Type B pancreatic cell (in vitro differentiated cells): ENCODE data around the gene ZNF462. TPM values are rescaled to one million over a fixed set of nuclear protein-coding genes. Genes with fewer than 3 reads are reported as not detected.

ENCODE experiments used
- DNase-seq: peaks from one replicate; pipeline ENCODE4 v3.0.0; 2021; ENCODE audit warnings: mixed read lengths; ENCODE audit not compliant: unreplicated experiment; ENCODE audit errors: extremely low spot score
- H3K27ac Mint-ChIP-seq: 2 replicates; pipeline ENCODE4 v1.8.0; 2021; ENCODE audit warnings: mild to moderate bottlenecking, mixed read lengths
- H3K27me3 Mint-ChIP-seq: 2 replicates; pipeline ENCODE4 v1.8.0; 2021; ENCODE audit warnings: mixed read lengths
- H3K36me3 Mint-ChIP-seq: 2 replicates; pipeline ENCODE4 v1.8.0; 2021; ENCODE audit warnings: mixed read lengths
- H3K4me1 Mint-ChIP-seq: one replicate; pipeline ENCODE4 v1.8.0; 2021; ENCODE audit warnings: mixed read lengths; ENCODE audit not compliant: unreplicated experiment
- H3K4me3 Mint-ChIP-seq: 2 replicates; pipeline ENCODE4 v1.8.0; 2021; ENCODE audit warnings: mild to moderate bottlenecking, mixed read lengths
- H3K9me3 Mint-ChIP-seq: 2 replicates; pipeline ENCODE4 v1.8.0; 2021; ENCODE audit warnings: mixed read lengths
- total RNA-seq: library from RNA; stranded (reverse); gene quantifications from 2 replicates; pipeline ENCODE4 v1.2.1, GENCODE V29; 2021; ENCODE audit warnings: low replicate concordance
- TF ChIP-seq, protein P1 (sequence below): fragments of 200-600 bp; sonication (generic); conservative IDR thresholded peaks from 2 replicates; pipeline ENCODE4 v1.5.0; 2021; ENCODE audit warnings: antibody characterized with exemption, mild to moderate bottlenecking

The ZNF462 gene
- total RNA-seq, 1 donor from 2014 or later, result 124 TPM

GRCh38 chr9:106922026-106922425 is 59.1 kb downstream of the ZNF462 start:
- peaks cover 81% of the 10 kb centered on the region for H3K36me3 Mint-ChIP-seq

DNA sequence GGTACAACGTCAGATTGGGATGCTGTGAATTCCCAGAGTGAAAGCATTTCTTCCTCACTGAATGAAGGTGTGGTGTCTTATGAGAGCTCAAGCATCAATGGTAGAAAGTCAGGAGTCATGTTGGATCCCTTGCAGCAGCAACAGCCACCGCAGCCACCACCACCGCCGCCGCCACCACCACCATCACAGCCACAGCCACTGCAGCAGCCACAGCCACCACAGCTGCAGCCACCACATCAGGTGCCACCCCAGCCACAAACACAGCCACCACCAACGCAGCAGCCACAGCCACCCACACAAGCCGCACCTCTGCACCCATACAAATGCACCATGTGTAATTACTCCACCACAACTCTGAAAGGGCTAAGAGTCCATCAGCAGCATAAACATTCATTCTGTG is 62.4 kb downstream of the ZNF462 start:
- Mint-ChIP-seq H3K9me3 (peaks cover 13% of the 10 kb centered on the region), H3K27ac (no peak overlapping the region)

More at GRCh38 chr9:106922026-106922425, 59.1 kb downstream of the ZNF462 start:
- TF ChIP-seq, protein P1, sequence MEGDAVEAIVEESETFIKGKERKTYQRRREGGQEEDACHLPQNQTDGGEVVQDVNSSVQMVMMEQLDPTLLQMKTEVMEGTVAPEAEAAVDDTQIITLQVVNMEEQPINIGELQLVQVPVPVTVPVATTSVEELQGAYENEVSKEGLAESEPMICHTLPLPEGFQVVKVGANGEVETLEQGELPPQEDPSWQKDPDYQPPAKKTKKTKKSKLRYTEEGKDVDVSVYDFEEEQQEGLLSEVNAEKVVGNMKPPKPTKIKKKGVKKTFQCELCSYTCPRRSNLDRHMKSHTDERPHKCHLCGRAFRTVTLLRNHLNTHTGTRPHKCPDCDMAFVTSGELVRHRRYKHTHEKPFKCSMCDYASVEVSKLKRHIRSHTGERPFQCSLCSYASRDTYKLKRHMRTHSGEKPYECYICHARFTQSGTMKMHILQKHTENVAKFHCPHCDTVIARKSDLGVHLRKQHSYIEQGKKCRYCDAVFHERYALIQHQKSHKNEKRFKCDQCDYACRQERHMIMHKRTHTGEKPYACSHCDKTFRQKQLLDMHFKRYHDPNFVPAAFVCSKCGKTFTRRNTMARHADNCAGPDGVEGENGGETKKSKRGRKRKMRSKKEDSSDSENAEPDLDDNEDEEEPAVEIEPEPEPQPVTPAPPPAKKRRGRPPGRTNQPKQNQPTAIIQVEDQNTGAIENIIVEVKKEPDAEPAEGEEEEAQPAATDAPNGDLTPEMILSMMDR, result no peak
- H3K4me3 Mint-ChIP-seq, result peak overlapping the region; percentile 85
- no peak for DNase-seq
- H3K27me3 Mint-ChIP-seq, result no peaks in the 10 kb centered on the region
- H3K27ac Mint-ChIP-seq, result peak overlapping the region; percentile 98
- H3K9me3 Mint-ChIP-seq, result peaks cover 13% of the 10 kb centered on the region
- H3K4me1 Mint-ChIP-seq, result peaks cover 26% of the 10 kb centered on the region

GRCh38 chr9:106927916-106928315 is 65.0 kb downstream of the ZNF462 start:
- DNase-seq, result no peak
- Mint-ChIP-seq H3K4me3 (no peak overlapping the region), H3K4me1 (no peaks in the 10 kb centered on the region), H3K36me3 (peaks cover 94% of the 10 kb centered on the region), H3K9me3 (peaks cover 7% of the 10 kb centered on the region), H3K27ac (no peak overlapping the region), H3K27me3 (no peaks in the 10 kb centered on the region)
- TF ChIP-seq, protein P1, result no peak

More for the DNA sequence above, 62.4 kb downstream of the ZNF462 start:
- TF ChIP-seq, protein P1, result no peak
- DNase-seq, result no peak
- Mint-ChIP-seq H3K27me3 (no peaks in the 10 kb centered on the region), H3K4me1 (peaks cover 20% of the 10 kb centered on the region), H3K4me3 (no peak overlapping the region), H3K36me3 (peaks cover 86% of the 10 kb centered on the region)

DNA sequence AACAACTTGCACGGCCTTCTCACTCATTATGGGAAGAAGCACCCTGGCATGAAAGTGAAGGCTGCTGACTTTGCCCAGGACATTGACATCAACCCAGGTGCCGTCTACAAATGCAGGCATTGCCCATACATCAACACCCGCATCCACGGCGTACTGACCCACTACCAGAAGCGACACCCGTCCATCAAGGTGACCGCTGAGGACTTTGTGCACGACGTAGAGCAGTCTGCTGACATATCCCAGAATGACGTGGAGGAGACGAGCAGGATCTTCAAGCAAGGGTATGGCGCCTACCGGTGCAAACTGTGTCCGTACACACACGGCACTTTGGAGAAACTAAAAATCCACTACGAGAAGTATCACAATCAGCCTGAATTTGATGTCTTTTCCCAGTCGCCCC is 65.4 kb downstream of the ZNF462 start:
- DNase-seq, result no peak
- no peak overlapping the region for H3K27ac Mint-ChIP-seq
- no peaks in the 10 kb centered on the region for H3K27me3 Mint-ChIP-seq
- H3K4me1 Mint-ChIP-seq, result no peaks in the 10 kb centered on the region
- H3K4me3 Mint-ChIP-seq, result no peak overlapping the region
- peaks cover 4% of the 10 kb centered on the region for H3K9me3 Mint-ChIP-seq
- TF ChIP-seq, protein P1, result no peak
- H3K36me3 Mint-ChIP-seq, result peaks cover 91% of the 10 kb centered on the region

DNA sequence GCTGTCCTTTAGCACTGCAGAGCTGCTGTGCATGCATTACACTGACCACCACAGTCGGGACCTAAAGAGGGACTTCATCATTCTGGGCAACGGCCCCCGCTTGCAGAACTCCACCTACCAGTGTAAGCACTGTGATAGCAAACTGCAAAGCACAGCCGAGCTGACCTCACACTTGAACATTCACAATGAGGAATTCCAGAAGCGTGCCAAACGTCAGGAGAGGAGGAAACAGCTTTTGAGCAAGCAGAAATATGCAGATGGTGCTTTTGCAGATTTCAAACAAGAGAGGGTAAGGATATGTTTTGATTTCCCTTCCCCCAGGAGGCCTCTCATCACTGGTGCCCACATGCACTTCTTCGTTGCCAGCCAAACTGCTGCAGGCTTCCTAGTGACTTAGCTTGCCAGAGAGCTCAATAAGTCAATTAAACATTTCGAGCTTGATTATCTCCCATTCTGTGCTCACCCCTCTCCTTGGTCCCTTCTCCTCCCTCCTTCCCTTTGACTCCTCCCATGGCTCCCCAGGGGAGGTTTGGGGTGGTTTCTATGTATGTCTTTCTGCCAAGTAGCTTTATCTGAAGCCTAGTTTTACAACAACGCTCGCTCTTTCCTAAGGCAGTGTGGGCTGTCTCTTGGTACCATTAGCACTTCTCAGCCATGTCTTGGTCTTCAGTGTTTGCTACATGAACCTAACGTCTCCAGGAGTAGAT is 66.7 kb downstream of the ZNF462 start:
- H3K4me3 Mint-ChIP-seq, result no peak overlapping the region
- no peak overlapping the region for H3K27ac Mint-ChIP-seq
- H3K4me1 Mint-ChIP-seq, result no peaks in the 10 kb centered on the region
- no peak for DNase-seq
- no peaks in the 10 kb centered on the region for H3K27me3 Mint-ChIP-seq
- H3K9me3 Mint-ChIP-seq, result no peaks in the 10 kb centered on the region
- TF ChIP-seq, protein P1, result no peak
- peaks cover 87% of the 10 kb centered on the region for H3K36me3 Mint-ChIP-seq
